ENCODE measurements around the gene NHSL1.
A peak's percentile ranks its signal among the peaks of the same experiment; 100 is the strongest.

NHSL1 gene

GRCh38 chr6:138521790-138522189, 22.5 kb upstream of the NHSL1 start:
- no peak for DNase-seq

DNA sequence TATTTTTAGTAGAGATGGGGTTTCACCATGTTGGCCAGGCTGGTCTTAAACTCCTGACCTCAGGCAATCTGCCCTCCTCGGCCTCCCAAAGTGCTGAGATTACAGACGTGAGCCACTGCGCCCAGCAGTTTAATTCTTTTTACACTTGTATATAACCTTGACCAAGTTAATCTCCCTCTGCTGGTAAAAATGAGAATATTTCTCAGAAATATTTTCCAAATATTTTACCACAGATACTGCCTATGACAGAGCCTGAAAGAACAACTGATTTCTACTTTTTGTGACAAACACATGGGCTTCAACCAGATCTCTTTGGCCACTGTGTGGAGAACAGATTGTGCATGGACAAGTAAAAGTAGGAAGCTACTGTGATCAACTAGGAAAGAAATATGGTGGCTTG, 21.2 kb upstream of the NHSL1 start:
- DNase-seq, result no peak

- DNase-seq, result no peak
These were observed 18.8 kb upstream of the NHSL1 start for GRCh38 chr6:138518054-138518453.

DNA sequence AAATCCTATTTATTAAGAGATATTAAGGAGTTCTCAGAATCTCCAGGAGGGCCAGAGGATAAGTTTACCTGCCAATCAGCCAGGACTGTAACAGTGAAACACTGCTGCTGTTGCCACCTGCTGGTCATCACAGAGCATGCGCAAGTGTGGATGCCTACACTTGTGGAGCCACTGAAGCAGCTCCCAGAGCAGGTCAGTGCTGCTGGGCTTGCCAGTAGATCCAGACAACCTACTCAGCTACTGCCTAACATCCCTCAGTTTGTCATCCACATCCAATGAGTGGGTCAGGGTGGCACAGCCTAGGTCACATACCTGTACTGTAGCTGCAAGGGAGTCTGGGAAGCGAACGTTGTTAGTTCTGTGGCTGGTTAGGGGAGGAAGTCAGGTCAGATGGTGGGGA, 18.3 kb upstream of the NHSL1 start:
- DNase-seq, result peak; percentile 18

DNA sequence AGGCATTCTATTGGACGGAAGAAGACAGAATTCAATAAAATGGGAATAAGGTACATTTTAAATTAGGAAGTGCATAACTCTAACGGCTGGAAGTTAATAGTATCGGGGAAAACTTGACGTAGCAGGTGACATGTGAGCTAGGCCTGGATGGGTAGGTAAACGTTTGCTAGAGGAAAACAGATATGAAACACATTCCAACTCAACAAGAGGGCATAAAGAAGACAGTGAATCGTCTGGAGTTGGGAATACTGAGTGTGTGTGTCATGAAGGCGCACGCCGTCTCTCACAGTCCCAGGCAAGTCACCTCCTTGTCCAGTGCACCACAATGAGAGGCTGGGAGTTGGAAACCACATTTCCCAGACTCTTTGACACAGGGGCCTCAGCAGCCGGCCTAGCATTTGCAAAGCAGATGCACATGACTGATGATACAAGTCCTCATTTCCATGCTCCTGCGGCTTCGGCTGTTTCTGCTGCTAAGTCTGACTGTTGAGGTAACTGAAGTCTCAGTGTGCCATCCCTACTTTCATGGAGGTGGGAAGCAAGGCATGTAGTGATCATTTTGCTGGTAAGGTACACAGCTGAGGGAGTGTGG, 16.5 kb upstream of the NHSL1 start:
- no peak for DNase-seq

DNA sequence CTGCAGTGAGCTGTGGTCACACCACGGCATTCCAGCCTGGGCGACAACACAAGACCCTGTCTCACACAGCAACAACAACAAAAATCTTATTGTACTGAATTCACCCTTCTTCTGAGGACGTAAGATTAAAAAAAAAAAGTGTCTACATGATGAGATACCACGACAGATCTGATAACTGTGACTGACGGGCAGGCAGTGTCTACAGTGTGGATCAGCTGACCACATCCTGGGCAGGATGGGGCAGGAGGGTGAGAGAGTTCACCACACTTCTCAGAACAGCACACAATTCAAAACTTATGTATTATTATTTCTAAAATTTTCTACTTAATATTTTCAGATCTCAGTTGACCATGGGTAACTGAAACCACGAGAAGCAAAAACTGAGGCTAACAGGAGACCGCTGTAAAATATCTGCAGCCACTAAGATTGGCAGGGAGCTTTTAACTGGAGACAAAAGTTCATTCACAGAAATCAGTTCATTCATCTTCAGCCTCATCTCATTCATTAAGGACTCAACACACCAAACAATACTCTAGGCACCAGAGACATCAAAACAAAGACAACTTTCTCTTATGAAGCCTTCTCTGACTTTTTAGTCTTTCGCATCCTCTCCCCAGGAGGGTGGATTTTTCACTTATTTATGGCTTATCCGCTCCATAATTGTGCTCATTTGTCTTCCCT, 15.7 kb upstream of the NHSL1 start:
- DNase-seq, result no peak

- DNase-seq, result no peak
These were observed 13.3 kb upstream of the NHSL1 start for GRCh38 chr6:138512609-138513008.

- DNase-seq, result no peak
These were observed 10.8 kb upstream of the NHSL1 start for GRCh38 chr6:138510093-138510492.

- peak; percentile 22 for DNase-seq
These were observed 10.1 kb upstream of the NHSL1 start for GRCh38 chr6:138509371-138509770.

GRCh38 chr6:138508676-138508988, 9.3 kb upstream of the NHSL1 start:
- DNase-seq, result no peak

GRCh38 chr6:138507977-138508675, 8.8 kb upstream of the NHSL1 start:
- DNase-seq, result no peak

DNA sequence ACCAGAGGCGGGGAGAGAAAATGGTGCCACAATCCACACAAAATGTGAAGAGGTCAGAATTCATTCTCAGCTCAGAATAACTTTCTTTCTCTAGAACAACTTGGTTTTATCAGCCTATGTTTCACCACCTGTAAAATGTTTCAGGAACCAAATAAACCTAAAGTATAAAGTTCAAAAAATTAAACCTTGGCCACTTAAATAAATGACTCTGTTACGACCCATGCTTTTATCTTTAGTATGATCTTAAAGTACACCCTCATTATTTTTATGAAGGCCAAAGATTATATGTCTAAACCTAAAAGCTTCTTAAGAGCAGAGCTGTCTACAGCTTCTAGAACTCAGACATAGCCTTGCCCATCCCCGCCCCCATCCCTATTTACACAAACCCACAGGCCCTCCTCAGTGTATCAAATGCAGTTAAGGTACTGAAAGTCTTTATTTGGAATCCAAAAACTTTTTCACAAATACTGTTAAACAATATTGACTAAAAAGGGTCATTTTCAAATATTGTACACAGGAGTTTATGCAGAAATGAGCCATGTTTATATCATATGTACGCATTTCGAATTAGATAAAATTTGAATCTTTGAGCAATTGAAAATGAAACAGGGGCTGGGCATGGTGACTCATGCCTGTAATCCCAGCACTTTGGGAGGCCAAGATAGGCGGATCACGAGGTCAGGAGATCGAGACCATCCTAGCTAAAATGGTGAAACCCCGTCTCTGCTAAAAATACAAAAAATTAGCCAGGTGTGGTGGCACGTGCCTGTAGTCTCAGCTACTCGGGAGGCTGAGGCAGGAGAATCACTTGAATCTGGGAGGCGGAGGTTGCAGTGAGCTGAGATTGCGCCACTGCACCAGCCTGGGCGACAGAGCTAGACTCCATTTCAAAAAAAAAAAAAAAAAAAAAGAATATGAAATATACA, 5.7 kb upstream of the NHSL1 start:
- no peak for DNase-seq

DNA sequence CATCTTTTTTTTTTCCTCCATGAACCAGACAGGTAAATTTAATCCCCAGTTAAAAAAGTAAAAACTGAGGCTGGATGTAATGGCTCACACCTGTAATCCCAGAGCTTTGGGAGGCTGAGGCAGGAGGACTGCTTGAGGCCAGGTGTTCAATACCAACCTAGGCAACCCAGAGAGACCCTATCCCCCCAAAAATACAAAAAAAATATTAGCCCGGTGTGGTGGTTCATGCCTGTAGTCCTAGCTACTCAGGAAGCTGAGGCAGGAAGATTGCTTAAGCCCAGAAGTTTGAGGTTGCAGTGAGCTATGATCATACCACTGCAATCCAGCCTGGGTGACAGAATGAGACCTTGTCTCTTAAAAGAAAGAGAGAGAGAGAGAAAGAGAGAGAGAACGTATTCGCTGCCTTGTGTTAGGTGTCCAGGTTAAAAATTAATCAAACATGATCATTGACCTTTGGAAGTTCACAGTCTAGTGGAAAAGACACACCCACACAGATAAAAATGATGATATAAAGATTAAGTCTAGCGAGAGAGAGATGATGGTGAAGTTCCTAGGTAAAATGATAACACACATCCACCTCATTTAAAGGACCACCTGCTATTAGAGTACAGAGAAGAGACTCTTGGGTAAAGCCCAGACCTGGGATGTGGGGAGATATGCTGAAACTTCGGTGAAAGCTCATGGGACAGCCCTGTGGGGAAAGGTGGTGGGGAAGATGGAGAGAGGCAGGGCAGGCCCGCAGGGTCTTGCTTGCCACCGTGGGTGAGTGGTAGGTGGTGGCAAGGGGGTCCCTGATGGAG, 4.8 kb upstream of the NHSL1 start:
- DNase-seq, result no peak

- no peak for DNase-seq
These were observed 3.3 kb upstream of the NHSL1 start for GRCh38 chr6:138502546-138502945.

- no peak for DNase-seq
These were observed 1.7 kb upstream of the NHSL1 start for GRCh38 chr6:138500867-138501446.

- no peak for DNase-seq
These were observed 861 bp upstream of the NHSL1 start for GRCh38 chr6:138500045-138500665.

GRCh38 chr6:138498629-138499302, 528 bp downstream of the NHSL1 start:
- no peak for DNase-seq

DNA sequence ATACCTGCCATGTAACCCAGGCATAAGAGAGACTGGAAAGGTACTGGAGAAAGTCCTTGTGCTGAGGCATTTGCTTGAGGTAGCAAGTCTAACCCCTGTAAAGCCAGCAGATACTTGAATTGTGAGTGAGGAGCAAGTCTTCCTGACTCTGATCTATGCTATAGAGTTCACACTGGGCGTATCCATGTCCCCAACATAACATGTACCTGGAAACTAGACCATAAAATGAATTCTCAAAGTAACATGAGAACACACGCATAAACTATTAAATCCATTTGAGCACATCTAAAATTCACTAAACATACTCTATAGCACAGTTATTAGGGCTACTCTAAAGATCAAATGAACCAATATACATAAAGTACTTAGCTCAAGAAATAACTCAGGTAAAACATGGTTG, 2.0 kb downstream of the NHSL1 start:
- DNase-seq, result no peak

- no peak for DNase-seq
These were observed 5.0 kb downstream of the NHSL1 start for GRCh38 chr6:138494312-138494711.

DNA sequence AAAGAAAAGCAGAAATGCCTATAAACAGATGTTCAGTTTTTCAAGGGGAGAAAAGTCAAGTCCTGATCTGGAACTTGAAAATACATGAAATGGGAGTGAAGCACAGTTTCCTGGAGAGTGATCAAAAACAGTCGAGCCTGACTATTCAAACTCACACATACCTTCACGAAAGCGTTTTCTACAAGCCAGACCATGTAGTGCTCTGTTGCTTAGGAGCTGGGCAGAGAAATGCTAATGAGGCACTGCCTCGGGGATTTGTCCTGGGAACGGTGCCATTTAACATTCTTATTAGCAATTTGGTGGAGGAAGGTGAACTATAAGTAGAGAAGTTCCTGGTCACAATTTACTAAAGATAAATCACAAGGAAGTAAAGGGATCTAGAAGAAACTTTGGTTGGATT, 5.9 kb downstream of the NHSL1 start:
- no peak for DNase-seq

GRCh38 chr6:138492871-138493270, 6.4 kb downstream of the NHSL1 start:
- no peak for DNase-seq

Data from SHP77 treated with DMSO at 0.1 percent for 48 hours (cell line).